ENCODE data around the gene CRISP2. TPM values are rescaled to one million over a fixed set of nuclear protein-coding genes. Genes with fewer than 3 reads are reported as not detected.

Gene CRISP2
- total and polyA plus RNA-seq, 2 donors (not counting 3 experiments of a cell fraction or from before 2014, with no cell fraction given), result not detected

- H3K4me3 ChIP-seq (replicated peaks in 1 of 3; ENCODE audit: insufficient read depth in 1 of 3, low read depth in 1 of 3, low read length in 3 of 3), result no peak overlapping the region
- no peak overlapping the region for H3K9ac ChIP-seq (replicated peaks; ENCODE audit: extremely low read depth, insufficient read depth, low read length)
- intact Hi-C loops (cut with micrococcal nuclease), result no loop called here
- H3K79me2 ChIP-seq (ENCODE audit: control insufficient read depth, insufficient read depth, low read length), result no peaks in the 10 kb centered on the region
- DNase-seq (ENCODE audit: low read depth, low spot score) (no peak), FAIRE-seq (no peak)
- TF ChIP-seq FOS (IDR thresholded peaks at IDR 0.05; ENCODE audit: borderline replicate concordance, insufficient read depth, low read length) (no peak), GATA2 (IDR thresholded peaks at IDR 0.05; ENCODE audit: insufficient read depth, insufficient read length, low read depth, low read length) (no peak), EZH2 (IDR thresholded peaks at IDR 0.05; ENCODE audit: borderline replicate concordance, low read depth, low read length, severe bottlenecking) (no peak), MYC (IDR thresholded peaks at IDR 0.05; ENCODE audit: low read depth, low read length) (no peak), POLR2AphosphoS5 (IDR thresholded peaks at IDR 0.05; ENCODE audit: insufficient read depth, low read depth, low read length) (no peak), JUN (IDR thresholded peaks at IDR 0.05; ENCODE audit: borderline replicate concordance, insufficient read depth, insufficient read length, low read depth) (no peak), POLR2A (IDR thresholded peaks at IDR 0.05; ENCODE audit: low read depth, low read length) (no peak)
- TF ChIP-seq, protein P1, sequence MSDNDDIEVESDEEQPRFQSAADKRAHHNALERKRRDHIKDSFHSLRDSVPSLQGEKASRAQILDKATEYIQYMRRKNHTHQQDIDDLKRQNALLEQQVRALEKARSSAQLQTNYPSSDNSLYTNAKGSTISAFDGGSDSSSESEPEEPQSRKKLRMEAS (IDR thresholded peaks at IDR 0.05; ENCODE audit: insufficient read depth, insufficient read length), result no peak
- TF ChIP-seq, protein P2, sequence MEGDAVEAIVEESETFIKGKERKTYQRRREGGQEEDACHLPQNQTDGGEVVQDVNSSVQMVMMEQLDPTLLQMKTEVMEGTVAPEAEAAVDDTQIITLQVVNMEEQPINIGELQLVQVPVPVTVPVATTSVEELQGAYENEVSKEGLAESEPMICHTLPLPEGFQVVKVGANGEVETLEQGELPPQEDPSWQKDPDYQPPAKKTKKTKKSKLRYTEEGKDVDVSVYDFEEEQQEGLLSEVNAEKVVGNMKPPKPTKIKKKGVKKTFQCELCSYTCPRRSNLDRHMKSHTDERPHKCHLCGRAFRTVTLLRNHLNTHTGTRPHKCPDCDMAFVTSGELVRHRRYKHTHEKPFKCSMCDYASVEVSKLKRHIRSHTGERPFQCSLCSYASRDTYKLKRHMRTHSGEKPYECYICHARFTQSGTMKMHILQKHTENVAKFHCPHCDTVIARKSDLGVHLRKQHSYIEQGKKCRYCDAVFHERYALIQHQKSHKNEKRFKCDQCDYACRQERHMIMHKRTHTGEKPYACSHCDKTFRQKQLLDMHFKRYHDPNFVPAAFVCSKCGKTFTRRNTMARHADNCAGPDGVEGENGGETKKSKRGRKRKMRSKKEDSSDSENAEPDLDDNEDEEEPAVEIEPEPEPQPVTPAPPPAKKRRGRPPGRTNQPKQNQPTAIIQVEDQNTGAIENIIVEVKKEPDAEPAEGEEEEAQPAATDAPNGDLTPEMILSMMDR (IDR thresholded peaks at IDR 0.05; ENCODE audit: extremely low read depth in 1 of 2, insufficient read depth in 1 of 2, low read depth in 1 of 2, low read length in 2 of 2), result no peak
- no peak overlapping the region for H2AFZ ChIP-seq (ENCODE audit: low read depth, low read length)
- ChIA-PET POLR2A (no interaction called here), CTCF (interaction anchor here (0.9 kb wide), 1 partner anchor 16 kb away, joined by 4 read pairs; no protein-coding TSS in a partner anchor)
- no peak overlapping the region for H3K27ac ChIP-seq (ENCODE audit: insufficient read depth, low read depth, low read length)
- no peaks in the 10 kb centered on the region for H3K4me1 ChIP-seq (ENCODE audit: control insufficient read depth, extremely low read depth, insufficient read depth, low read length)
- peaks cover 0 to 2% of the 10 kb centered on the region in 2 experiments for H3K27me3 ChIP-seq (ENCODE audit: control insufficient read depth in 2 of 2, insufficient read depth in 2 of 2, low read length in 2 of 2)
- no TSS peak for BruUV-seq (replicated peaks)
- dilution Hi-C loops (cut with MboI; ENCODE audit: extremely low pct_ligation_motif_present, low sequenced_read_pairs), result no loop called here
- no peaks in the 10 kb centered on the region for H3K36me3 ChIP-seq (ENCODE audit: control insufficient read depth in 2 of 2, extremely low read depth in 1 of 2, insufficient read depth in 2 of 2, low read length in 2 of 2)
- no peaks in the 10 kb centered on the region for H3K9me1 ChIP-seq (replicated peaks; ENCODE audit: control insufficient read depth, extremely low read depth, insufficient read depth, low read length)
- no peaks in the 10 kb centered on the region for H4K20me1 ChIP-seq (replicated peaks; ENCODE audit: control insufficient read depth, extremely low read depth, insufficient read depth, low read length)
- no peak overlapping the region for H3K4me2 ChIP-seq (ENCODE audit: insufficient read depth, low read length)
- H3K9me3 ChIP-seq (replicated peaks; ENCODE audit: control insufficient read depth, insufficient read depth, low read length), result no peaks in the 10 kb centered on the region
Measured at GRCh38 chr6:49651239-49651638, 62.1 kb downstream of the CRISP2 start.
